GM18868 (cell line): ENCODE results near the gene UAP1.
A peak's percentile ranks its signal among the peaks of the same experiment; 100 is the strongest.

ENCODE experiments used
- ATAC-seq: cut with Tn5 transposase; IDR thresholded peaks from one replicate; pipeline ENCODE4 v1.9.1; 2021; ENCODE audit warnings: mild to moderate bottlenecking, moderate library complexity; ENCODE audit not compliant: unreplicated experiment

The UAP1 gene

DNA sequence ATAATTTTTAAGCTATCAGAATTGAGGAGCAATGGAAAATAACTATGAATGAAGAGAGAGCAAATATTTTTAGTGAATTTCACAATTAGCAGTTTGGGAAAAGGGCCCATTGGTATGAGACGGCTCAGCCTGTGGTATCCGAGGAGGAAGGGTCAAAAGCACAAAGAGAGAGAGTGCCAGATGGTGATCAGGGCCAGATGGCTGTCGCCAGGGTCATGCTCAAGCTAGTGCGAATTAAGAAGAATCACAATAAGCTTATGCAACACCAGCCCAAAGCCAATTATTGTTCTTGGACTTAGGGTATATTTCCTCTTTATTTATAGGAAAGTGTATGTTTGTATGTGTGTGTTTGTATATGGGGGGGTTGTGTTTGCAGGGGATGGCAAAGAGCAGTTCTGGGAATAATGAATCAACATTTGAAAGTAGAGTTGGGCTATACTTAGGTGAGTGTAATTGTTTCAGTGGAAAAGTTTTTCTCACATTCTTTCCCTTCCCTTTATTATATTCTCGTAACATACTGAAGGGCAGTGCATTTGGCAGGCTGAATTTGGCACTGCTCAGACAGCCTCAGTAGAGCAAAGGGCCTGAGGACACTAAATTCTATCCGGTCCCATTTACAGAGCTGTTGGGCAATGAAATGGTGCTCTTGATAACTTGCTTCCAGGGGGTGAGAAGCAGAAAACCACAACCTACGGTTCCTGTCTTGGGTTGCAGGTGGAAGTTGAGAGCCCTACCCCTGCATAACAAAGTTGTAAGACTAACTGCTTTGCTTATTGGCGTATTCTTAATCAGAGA is 51.3 kb downstream of the UAP1 start:
- ATAC-seq: no peak

DNA sequence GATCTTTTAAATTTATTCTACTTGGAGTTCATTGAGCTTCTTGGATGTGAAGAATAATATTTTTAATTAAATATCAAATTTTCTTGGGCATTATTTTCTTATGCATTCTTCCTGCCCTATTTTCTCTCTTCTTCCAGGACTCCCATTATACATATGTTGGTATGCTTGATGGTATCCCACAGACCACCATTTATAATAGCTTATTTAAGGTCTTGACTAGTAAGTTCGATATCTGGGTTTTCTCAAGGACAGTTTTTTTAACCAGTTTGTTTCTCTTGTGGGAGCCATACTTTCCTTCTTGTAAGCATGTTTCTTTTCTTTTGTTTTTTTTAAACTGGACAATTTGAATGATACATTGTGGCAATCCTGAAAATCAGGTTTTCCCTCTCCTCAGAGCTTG is 55.3 kb downstream of the UAP1 start:
- no peak for ATAC-seq

DNA sequence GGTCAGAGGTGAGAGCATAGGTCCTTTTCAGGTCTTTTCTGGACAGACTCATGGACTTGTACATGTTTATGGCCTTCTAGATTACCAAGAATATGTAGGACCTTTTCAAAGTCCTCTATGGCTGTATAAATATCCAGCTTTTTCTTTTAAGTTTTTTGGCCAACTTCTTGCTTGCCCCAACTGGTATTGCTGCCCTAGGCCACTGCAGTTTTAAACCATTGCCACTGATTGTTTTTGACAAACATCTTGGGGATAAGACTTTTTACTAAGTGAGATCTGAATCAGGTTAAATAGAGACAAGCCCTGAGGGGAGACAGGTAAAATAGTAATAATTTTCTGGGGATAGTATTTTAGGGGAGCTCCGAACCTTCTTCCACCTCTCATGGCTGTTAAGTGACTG is 56.0 kb downstream of the UAP1 start:
- no peak for ATAC-seq

DNA sequence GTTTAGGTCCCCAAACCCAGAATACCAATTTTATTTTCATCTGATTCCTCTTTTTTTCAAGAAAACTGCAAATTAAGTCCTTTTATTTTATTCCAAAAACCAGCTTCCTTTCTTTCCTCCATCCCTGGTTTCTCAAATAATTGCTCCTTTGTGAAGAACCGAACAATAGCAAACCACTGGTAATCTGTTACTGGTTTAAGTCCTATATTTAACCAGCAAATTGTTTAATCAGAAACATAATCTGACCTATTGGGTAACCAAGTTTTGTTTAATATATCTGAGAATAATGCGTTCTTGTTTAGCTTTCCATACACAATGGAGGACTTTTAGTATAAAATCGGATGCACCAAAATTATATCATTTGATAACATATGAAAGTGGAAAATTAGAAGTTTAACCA is 57.6 kb downstream of the UAP1 start:
- no peak for ATAC-seq

DNA sequence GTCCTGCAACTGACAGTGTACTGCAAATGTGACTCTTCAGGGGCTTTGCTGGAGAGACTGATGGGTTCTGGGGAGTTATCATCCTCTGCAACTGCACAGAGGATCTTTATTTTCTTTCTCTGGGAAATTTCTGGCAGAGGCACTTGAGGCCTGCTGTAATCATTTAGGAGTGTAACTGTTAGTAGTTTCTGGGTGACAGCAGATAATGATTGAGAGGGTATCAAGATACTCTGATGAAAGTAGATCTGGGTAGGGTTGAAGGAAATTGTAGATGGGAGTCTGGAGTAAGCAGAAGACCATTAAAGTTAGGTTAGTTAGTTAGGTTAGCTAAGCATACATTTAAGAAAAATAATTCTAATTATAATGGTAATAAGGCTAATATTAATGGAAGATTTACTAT is 59.7 kb downstream of the UAP1 start:
- ATAC-seq: no peak

DNA sequence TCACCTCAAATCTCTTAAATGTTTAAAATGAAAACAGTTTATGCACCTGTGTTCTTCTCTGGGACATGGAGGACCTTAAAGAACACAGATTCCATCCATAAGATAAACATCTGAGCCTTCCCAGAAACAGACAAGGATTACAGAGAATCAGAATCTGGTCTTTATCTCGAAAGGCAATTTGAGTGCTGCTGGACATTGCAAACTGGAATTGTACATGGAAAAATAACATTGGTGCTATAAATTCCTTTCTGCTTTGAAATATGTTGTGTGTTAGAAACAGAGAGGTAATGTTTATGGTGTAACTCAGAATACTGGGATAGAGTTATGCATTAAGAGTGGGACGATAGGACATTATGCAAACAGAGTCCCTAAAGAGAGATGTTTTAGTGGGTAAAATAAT is 64.2 kb downstream of the UAP1 start:
- no peak for ATAC-seq

DNA sequence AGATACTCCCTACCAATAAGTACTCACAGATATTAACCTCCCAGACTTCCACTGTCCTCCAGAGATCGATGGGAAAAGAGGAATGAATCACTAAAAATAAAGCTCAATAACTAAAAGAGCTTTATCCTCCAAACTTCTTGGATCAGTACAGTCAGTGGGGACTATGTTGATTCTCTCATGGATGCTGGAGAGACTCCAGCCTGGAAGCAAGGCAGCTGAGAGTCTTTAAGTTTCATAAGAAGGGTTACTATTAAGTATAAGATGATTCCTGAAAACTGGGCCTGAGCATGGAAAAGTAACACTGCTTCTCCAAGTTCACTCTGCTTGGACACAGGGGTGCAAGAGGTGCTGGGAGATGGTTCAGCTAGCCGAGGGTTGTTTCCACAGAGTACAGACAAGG is 64.6 kb downstream of the UAP1 start:
- no peak for ATAC-seq

DNA sequence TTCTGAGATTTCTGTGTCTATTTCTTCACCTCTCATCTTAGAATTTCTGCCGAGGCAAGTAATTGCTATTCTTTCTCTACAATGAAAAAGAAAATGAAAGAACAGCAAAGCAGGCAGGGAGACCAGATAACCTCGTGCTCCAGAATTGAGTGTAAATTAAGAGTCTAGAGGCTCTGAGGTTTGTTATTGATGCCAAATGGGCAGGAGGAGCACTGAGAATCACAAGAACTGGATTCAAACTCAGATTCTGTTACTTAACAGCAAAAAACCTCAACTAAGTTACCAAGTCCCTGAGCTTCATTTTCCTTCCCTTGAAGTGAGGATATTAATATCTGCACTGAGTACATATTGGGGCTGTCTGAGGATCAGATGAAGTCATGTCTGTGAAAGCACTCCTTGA is 65.2 kb downstream of the UAP1 start:
- ATAC-seq: peak; percentile 24

DNA sequence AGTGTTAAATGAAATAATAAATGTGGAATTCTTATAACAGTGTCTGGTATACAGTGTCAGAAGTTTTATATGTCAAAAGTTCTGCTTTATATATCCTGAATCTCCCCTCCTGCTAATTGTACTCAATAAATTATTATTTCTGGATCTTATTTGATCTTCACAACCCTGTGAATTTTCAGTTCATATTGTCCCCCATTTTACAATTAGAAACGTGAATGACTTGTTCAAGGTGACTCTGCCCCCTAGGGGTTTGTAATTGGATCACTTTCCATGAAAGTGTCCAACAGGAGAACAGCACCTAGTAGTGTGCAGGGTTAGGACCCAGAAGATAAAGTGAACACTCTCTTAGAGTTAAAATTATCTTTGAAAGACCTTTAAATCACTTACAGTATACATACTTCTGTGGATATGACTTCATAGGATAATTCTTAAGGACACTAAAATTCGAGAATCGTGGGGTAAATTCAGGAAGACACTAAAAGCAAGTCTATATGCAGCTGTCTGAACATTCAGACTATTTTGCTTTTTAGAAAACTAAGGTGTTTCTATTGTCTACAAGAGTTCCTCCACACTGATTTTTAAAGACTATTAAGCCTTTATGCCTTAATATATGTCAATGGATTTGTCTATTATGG is 66.3 kb downstream of the UAP1 start:
- ATAC-seq: no peak

DNA sequence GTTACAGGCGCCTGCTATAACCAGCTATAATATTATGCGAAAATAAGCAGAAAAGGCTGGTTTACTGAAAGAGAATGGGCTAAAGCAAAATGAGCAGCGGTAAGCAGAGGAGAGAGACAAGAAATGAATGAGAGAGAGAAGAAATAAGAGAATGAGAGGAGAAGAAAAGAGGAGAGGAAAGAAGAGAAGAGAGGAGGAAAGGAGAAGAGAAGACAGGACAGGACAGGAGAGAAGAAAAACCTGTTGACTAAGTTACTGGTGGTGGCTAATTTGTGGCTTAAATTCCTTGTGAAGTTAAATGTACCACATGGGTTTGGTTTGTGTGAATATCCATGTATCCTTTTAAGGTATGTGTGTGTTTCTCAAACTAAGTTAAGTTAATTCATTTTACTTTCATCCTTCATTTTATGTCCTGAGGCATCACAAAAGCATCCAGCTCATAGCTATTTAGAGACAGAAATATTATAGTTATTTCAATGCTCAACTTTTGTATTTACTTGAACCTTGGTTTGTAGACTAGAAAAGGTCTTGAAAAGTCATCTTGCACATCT is 67.6 kb downstream of the UAP1 start:
- ATAC-seq: no peak

DNA sequence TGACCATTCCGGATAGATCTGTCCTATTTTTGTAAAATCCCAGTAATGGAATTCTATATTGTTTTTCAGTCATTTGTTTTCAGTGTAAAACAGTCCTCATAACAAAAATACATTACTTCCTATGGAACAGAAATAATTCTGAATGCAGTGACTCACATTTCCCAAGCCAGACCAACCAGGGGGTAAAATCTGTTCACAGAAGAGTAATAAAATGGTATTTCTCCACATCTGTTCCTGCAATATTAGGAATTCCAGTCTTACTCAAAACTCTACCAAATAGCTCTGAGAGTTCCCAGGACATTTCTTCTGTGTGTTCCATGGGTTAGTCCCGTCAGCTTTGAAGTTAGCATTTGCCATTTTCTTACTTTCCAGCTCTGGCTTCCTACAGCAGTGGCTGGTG is 68.1 kb downstream of the UAP1 start:
- no peak for ATAC-seq

DNA sequence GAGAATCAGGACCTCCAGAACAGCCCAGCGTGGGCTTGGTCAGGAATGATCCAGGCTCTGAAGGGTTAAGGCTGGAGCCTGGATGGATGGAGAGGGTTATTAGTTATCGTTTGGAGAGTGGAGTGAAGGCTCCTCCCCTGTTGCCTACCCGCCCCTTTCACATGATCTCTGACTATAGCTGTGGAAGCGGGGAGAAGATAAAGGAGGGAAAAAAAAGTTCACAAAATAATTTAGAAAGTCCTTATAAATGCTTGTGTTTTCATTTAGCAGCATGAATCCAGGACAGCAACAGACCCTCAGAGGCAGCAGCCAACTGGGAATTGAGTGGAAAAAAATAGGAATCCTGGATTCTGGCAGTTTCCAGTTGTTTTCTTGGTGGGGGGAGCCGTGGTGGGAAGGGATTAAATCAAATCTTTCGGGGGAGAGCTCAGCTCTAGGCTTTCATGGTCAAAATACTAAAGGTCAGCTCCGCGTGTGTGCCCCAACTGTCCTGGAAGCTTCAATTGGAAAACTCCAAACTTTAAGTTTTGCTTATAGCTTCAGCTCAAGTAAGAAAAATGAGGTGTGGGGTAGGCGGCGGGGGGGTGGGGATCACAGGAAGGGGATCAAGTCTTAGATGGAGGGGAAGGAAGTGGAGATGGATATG is 70.1 kb downstream of the UAP1 start:
- peak; percentile 9 for ATAC-seq

DNA sequence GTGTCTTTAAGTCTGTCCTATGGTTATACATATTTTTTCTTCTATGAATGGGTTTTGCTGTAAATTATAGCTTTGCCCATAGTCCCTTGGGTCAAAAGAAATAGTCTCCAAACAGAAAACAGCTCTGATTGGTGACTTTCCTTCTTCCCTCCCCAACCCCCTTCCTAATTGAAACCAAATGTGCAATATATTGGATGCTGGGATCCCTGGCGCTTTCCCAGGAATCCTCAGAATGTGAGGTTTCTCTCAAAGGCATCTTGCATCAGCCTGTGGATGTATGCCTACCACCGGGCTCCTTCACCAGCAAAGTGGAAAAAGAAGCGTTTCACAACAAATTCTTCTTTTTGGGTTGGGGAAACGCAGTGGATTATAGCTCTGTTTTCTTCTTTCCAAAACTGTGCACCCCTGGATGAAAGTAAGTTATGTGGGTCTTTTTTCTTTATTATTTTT is 70.7 kb downstream of the UAP1 start, which contains the start of gene DDR2:
TSS of gene DDR2 (plus strand) at position 248 of the 450 bp plus-strand sequence. CDS start 86,600 bp downstream, outside the sequence.
- no peak for ATAC-seq

DNA sequence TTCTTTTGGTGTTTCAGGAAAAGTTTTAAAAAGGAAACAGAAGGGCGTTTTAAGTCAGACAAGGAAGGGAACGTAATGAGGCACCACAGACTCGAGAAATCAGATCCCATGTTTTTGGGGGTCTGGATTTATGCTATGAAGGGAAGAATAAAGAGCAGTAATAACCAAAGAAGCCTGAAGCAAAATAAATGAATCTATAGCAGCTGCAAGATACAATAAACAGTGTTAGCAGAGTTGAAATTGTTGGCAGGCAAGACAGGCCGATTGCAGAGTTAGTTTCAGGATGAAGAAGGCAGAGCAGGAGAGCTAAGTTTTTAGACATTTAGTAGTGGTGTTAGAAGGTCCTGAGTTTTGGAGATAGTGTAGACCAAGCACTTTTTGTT is 71.2 kb downstream of the UAP1 start:
- ATAC-seq: peak; percentile 18

DNA sequence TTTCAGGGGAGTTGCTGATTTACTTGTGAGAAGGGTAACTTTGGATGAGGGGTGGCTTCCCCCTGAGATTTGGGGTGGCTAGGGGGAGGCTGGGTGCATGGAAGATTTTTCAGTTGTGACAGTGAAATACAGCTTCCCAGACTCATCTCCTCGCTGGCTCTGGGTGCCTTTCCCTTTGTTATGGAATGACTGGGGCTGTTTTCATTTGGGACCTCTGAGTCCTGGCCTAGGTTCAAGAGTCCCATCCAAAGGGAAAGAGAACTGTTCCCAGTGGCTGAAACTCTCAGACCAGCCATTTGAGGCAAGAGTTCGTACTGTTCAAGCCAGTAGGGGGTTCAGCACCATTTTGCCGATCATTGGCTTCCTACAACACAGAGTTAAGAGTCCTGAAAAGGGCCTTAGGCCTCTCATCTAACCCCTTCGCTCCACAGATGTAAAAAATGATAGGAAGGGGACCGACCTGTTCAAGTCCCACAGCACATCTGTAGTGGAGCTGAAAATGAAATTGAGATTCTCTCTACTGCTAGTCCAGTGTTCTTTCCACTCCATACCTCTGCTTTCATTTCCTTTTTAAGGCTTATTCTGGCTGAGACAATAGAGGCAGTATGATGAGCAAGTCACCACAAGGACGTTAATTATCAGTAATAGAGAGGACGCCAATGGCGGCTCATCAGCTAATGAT is 71.7 kb downstream of the UAP1 start:
- peak; percentile 61 for ATAC-seq

DNA sequence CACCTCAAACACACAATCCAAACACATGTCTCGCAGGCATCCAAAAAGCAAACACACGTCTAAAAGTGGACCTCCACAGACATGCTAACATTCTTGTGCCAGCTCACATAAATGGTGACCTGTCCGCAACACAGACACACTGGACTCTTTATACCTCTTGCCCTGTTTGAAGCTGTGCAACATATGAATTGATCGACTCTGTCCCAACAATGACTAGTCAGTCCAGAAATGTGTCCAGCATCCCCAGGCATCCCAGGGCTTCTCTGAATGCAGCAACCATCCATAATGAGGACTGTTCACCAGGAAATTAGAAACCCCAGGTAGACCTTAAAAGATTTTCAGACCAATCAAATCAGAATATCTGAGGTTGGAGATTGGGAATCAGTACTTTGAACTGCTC is 73.9 kb downstream of the UAP1 start:
- ATAC-seq: no peak

DNA sequence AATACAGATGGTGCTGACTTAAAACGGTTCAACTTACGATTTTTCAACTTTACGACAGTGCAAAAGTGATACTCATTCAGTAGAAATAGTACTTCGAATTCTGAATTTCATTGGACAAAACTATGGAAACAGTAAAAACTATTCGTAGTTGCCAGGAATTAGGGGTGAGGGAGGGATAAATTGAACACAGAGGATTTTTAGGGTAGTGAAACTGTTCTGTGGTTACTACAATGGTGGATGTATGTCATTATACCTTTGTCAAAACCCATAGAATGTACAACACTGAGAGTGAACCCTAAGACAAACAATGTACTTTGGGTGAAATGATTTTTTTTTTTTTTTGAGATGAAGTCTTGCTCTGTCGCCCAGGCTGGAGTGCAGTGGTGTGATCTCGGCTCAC is 78.2 kb downstream of the UAP1 start:
- peak; percentile 91 for ATAC-seq

DNA sequence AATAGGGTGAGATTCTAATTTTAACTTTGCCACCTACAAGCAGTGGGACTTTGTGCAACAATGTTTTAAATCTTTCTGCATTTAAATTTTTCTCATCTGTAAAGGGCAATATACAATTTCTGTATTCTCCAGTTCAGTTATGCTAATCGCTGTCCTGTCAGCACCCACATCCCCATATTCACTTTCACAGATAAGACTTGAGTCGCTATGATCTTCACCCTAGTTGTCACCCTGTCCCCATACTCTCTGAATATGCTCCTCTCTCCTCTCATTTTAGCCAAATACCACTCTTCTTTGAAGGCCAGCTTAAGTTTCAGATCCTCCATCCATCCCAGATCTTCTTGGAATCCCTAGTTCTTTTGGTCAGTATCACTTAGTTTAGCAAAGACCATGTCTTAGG is 79.6 kb downstream of the UAP1 start:
- no peak for ATAC-seq

DNA sequence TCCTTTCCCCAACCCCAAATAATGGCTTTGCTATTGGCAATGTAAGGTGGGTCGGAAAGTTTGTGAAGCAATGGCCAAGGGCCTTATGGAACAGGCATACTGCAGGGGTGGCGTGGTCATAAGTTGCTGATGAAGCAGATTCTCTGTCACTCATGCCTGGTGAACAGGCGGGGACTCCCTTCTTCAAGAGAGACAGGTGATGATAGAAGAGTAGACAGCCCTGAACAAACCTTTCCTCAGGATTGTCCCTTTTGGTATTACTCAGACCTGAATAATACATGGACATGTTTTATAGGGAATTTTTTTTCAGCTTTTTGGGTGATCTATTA is 83.4 kb downstream of the UAP1 start:
- no peak for ATAC-seq

DNA sequence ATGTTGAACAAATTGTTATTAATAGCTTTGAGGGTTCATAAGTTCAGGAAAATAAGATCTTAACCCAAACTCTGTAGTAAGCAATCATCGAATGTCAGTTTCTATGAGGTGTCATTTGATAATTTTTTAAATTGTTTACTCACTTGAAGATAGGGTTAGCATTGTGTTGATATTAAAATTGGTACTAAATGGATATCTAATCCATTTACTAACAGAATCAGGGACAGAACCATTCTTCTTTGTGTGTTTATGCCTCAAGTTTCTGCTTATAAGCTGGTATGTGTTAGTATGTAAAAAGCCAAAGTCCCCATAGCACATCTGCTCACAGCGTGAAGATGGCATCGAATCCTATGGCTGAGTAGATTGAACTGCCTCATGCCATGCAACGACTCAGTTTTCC is 84.1 kb downstream of the UAP1 start:
- ATAC-seq: no peak

DNA sequence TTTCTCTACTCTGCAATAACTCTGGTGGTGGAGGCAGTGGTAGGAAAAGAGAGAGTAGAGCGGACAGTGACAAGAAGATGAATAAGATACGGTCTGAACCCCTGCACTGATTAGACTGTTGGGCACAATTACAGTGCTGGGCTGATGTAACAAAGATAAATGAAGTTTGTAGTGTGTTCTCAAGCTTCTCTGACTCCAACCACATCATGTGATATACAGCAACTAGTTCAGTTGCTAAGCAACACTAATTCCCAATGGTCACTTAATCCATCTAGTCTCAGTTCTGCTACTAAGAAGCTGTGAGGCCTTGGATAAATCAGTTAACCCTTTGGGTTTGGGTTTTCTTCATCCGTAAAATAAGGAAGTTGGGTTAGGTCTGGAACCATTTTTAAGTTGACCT is 88.1 kb downstream of the UAP1 start:
- ATAC-seq: no peak
